Measurements from ENCODE around the gene GNG13.

- no peak for TF ChIP-seq CTCF (IDR thresholded peaks at IDR 0.05)
- no peak for TF ChIP-seq POLR2A (IDR thresholded peaks at IDR 0.05)
Measured at GRCh38 chr16:848510-849253, 48.1 kb upstream of the GNG13 start.

All from body of pancreas (tissue), 4 donors.